IPS DF 6.9 (cell line): ENCODE data around the gene ITPR3.

ENCODE experiments used
- DNase-seq: peaks from one replicate; pipeline ENCODE4 v3.0.0-alpha.2; 2013; ENCODE audit warnings: low read depth, low spot score
- H3K27ac ChIP-seq: one replicate; pipeline ENCODE4 v1.5.1; 2013; ENCODE audit warnings: low read length, control low read depth
- H3K27me3 ChIP-seq: 2 replicates; pipeline ENCODE4 v1.6.1; 2013; ENCODE audit warnings: mild to moderate bottlenecking, low read length; ENCODE audit not compliant: control insufficient read depth, insufficient read depth
- H3K36me3 ChIP-seq: 2 replicates; pipeline ENCODE4 v1.6.1; 2013; ENCODE audit warnings: low read length; ENCODE audit not compliant: control insufficient read depth, insufficient read depth
- H3K4me1 ChIP-seq: 2 replicates; pipeline ENCODE4 v1.6.1; 2013; ENCODE audit warnings: low read length; ENCODE audit not compliant: control insufficient read depth, insufficient read depth
- H3K4me3 ChIP-seq: 2 replicates; pipeline ENCODE4 v1.5.1; 2013; ENCODE audit warnings: mild to moderate bottlenecking, low read length
- H3K9me3 ChIP-seq: 2 replicates; pipeline ENCODE4 v1.6.1; 2013; ENCODE audit warnings: low read length, inconsistent platforms; ENCODE audit not compliant: control insufficient read depth, insufficient read depth
- WGBS: extraction: QIAGEN DNeasy Blood & Tissue Kit; methylation state at CpG from one replicate; pipeline ENCODE4 v1.1.7; 2013; ENCODE audit warnings: mixed read lengths, missing lambda C conversion rate; ENCODE audit not compliant: insufficient read length, insufficient coverage; 5-methylcytosine and 5-hydroxymethylcytosine counted together

The ITPR3 gene

DNA sequence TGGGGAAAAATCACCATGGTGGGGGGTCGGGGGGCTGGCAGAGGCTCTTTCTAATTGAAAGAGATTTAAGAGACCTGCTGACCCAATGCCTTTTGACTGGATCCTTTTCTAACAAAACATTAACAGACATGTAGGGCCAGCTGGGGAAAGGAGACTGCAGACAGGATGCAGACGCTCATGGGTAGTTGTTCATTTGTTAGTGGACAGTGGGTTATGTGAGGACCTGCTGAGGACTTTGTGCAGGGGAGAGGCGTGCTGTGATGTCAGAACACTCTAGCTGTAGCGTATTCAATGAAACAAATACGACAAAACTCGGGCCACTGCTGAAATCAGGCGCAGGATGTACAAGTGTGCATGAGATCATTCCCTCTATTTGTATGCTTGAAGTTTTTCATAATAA is 124.4 kb downstream of the ITPR3 start:
- no CpG with 5 or more reads among the region's 7 CpGs for WGBS
- Histone ChIP-seq H3K27ac (no peak overlapping the region), H3K4me1 (peaks cover 18% of the 10 kb centered on the region), H3K9me3 (no peaks in the 10 kb centered on the region), H3K27me3 (no peaks in the 10 kb centered on the region), H3K4me3 (no peak overlapping the region), H3K36me3 (no peaks in the 10 kb centered on the region)
- no peak for DNase-seq
